BE2C (cell line): ENCODE results near the gene ZBTB7B.

Experiments
- DNase-seq: peaks from one replicate; pipeline ENCODE4 v3.0.0-alpha.2; 2020
- H3K27me3 ChIP-seq: fragments of 250-450 bp; sonication (Bioruptor Pico); 2 replicates; pipeline ENCODE4 v1.5.1; 2020; ENCODE audit warnings: mild to moderate bottlenecking
- H3K36me3 ChIP-seq: fragments of 250-450 bp; sonication (Bioruptor Pico); 2 replicates; pipeline ENCODE4 v1.5.1; 2020; ENCODE audit warnings: mild to moderate bottlenecking
- H3K4me1 ChIP-seq: fragments of 250-450 bp; sonication (Bioruptor Pico); 2 replicates; pipeline ENCODE4 v1.5.1; 2020
- H3K4me3 ChIP-seq: 2 replicates; pipeline ENCODE4 v1.5.1; 2011; ENCODE audit warnings: low read depth, low read length
- H3K9me3 ChIP-seq: fragments of 250-450 bp; sonication (Bioruptor Pico); 2 replicates; pipeline ENCODE4 v1.5.1; 2020
- CTCF ChIP-seq: IDR thresholded peaks from 2 replicates; pipeline ENCODE4 v1.5.1; 2012; ENCODE audit warnings: mild to moderate bottlenecking, low read depth, low read length

ZBTB7B gene

GRCh38 chr1:155009221-155009711, 6.7 kb downstream of the ZBTB7B start:
- H3K9me3 ChIP-seq, result no peaks in the 10 kb centered on the region
- no peak overlapping the region for H3K4me3 ChIP-seq
- peaks cover 28% of the 10 kb centered on the region for H3K4me1 ChIP-seq
- H3K36me3 ChIP-seq, result no peaks in the 10 kb centered on the region
- H3K27me3 ChIP-seq, result no peaks in the 10 kb centered on the region
- no peak for DNase-seq
- TF ChIP-seq CTCF, result no peak

GRCh38 chr1:155009742-155010141, 7.1 kb downstream of the ZBTB7B start:
- H3K9me3 ChIP-seq, result no peaks in the 10 kb centered on the region
- no peak for TF ChIP-seq CTCF

GRCh38 chr1:155010211-155010918, 7.8 kb downstream of the ZBTB7B start:
- Histone ChIP-seq H3K9me3 (no peaks in the 10 kb centered on the region), H3K27me3 (no peaks in the 10 kb centered on the region), H3K4me3 (no peak overlapping the region), H3K4me1 (peaks cover 23% of the 10 kb centered on the region), H3K36me3 (peaks cover 9% of the 10 kb centered on the region; the same call in 1 of the 2 replicates)
- DNase-seq, result no peak
- TF ChIP-seq CTCF, result no peak

More at GRCh38 chr1:155009742-155010141, 7.1 kb downstream of the ZBTB7B start:
- DNase-seq, result no peak
- Histone ChIP-seq H3K4me1 (peaks cover 24% of the 10 kb centered on the region), H3K27me3 (no peaks in the 10 kb centered on the region), H3K4me3 (no peak overlapping the region), H3K36me3 (peaks cover 3% of the 10 kb centered on the region; the same call in 1 of the 2 replicates)

GRCh38 chr1:155011004-155011416, 8.4 kb downstream of the ZBTB7B start:
- H3K27me3 ChIP-seq, result no peaks in the 10 kb centered on the region
- H3K9me3 ChIP-seq, result no peaks in the 10 kb centered on the region
- H3K4me3 ChIP-seq, result no peak overlapping the region
- no peak for DNase-seq
- TF ChIP-seq CTCF, result no peak
- peaks cover 9% of the 10 kb centered on the region for H3K36me3 ChIP-seq
- H3K4me1 ChIP-seq, result peaks cover 23% of the 10 kb centered on the region

- H3K36me3 ChIP-seq, result peaks cover 14% of the 10 kb centered on the region
- H3K4me1 ChIP-seq, result peaks cover 24% of the 10 kb centered on the region
- H3K9me3 ChIP-seq, result no peaks in the 10 kb centered on the region
- no peak for TF ChIP-seq CTCF
- H3K4me3 ChIP-seq, result no peak overlapping the region
- H3K27me3 ChIP-seq, result no peaks in the 10 kb centered on the region
- no peak for DNase-seq
Observed at GRCh38 chr1:155011437-155012025, 8.9 kb downstream of the ZBTB7B start.

- no peaks in the 10 kb centered on the region for H3K27me3 ChIP-seq
- peaks cover 29% of the 10 kb centered on the region for H3K4me1 ChIP-seq
- H3K9me3 ChIP-seq, result no peaks in the 10 kb centered on the region
- DNase-seq, result peak; percentile 86
- TF ChIP-seq CTCF, result no peak
- H3K4me3 ChIP-seq, result no peak overlapping the region
- peaks cover 17% of the 10 kb centered on the region for H3K36me3 ChIP-seq
Observed at GRCh38 chr1:155012026-155012546, 9.5 kb downstream of the ZBTB7B start.
